SK-N-SH (cell line): Measurements from ENCODE around the gene NCBP3. TPM values are rescaled to one million over a fixed set of nuclear protein-coding genes. Genes with fewer than 3 reads are reported as not detected.

ENCODE experiments used
- CTCF ChIA-PET: fragments of 300-600, 350-600 bp; formaldehyde crosslinking; extraction: SDS; loops from one replicate; lab custom pipeline; 2021; lab: Yijun Ruan, JAX
- POLR2A ChIA-PET: fragments of 350-600 bp; sonication (Branson Sonifier 250); formaldehyde crosslinking; extraction: SDS; loops from one replicate; lab custom pipeline; 2020; ENCODE audit warnings: antibody characterized with exemption, inconsistent platforms; lab: Yijun Ruan, JAX
- DNase-seq: peaks from one replicate; pipeline ENCODE4 v3.0.0; 2012
- H2AFZ ChIP-seq: fragments of 200-600 bp; sonication (generic); 2 replicates; pipeline ENCODE4 v1.8.1; 2016; ENCODE audit warnings: antibody characterized with exemption, mild to moderate bottlenecking, low read depth
- H3F3A ChIP-seq: fragments of 200-600 bp; sonication (generic); replicated peaks from 2 replicates; pipeline ENCODE3; 2016; ENCODE audit warnings: antibody characterized with exemption, mild to moderate bottlenecking; ENCODE audit not compliant: insufficient read depth
- H3K27ac ChIP-seq, 2 experiments: fragments of 200-500 bp in 1 of 2; fragments of 200-600 bp in 1 of 2; sonication (Bioruptor generic) in 1 of 2; sonication (generic), shearing (Covaris generic) in 1 of 2; 2 replicates each; pipeline versions ENCODE4 v1.5.1 to v1.6.1; 2014 to 2016; ENCODE audit warnings: low read depth in 2 of 2, inconsistent platforms in 1 of 2, low read length in 1 of 2, mild to moderate bottlenecking in 1 of 2, mixed read lengths in 1 of 2
- H3K27me3 ChIP-seq: fragments of 200-600 bp; sonication (generic), shearing (Covaris generic); 2 replicates; pipeline ENCODE4 v1.6.1; 2016; ENCODE audit warnings: mixed run types; ENCODE audit not compliant: insufficient read depth
- H3K36me3 ChIP-seq, 2 experiments: fragments of 200-500 bp in 1 of 2; fragments of 200-600 bp in 1 of 2; sonication (Bioruptor generic) in 1 of 2; sonication (generic) in 1 of 2; replicated peaks in 1 of 2; 2 replicates each; pipeline versions ENCODE3 to v1.5.1; 2014 to 2016; ENCODE audit warnings: low read length in 1 of 2, mild to moderate bottlenecking in 1 of 2; ENCODE audit not compliant: insufficient read depth in 2 of 2, control insufficient read depth in 1 of 2
- H3K4me1 ChIP-seq, 2 experiments: fragments of 200-500 bp in 1 of 2; fragments of 200-600 bp in 1 of 2; sonication (Bioruptor generic) in 1 of 2; sonication (generic), shearing (Covaris generic) in 1 of 2; 2 replicates each; pipeline versions ENCODE4 v1.5.1 to v1.6.1; 2014 to 2016; ENCODE audit warnings: low read depth in 1 of 2, low read length in 1 of 2, mixed run types in 1 of 2; ENCODE audit not compliant: insufficient read depth in 2 of 2, control insufficient read depth in 1 of 2
- H3K4me2 ChIP-seq: fragments of 200-600 bp; sonication (generic), shearing (Covaris generic); 2 replicates; pipeline ENCODE4 v1.6.1; 2017; ENCODE audit warnings: mixed run types
- H3K4me3 ChIP-seq, 2 experiments: fragments of 200-500 bp in 1 of 2; fragments of 200-600 bp in 1 of 2; sonication (Bioruptor generic) in 1 of 2; sonication (generic), shearing (Covaris generic) in 1 of 2; 2 replicates each; pipeline versions ENCODE4 v1.5.1 to v1.8.1; 2014 to 2016; ENCODE audit warnings: low read depth in 2 of 2, inconsistent platforms in 1 of 2, low read length in 1 of 2, mild to moderate bottlenecking in 1 of 2, mixed read lengths in 1 of 2, moderate library complexity in 1 of 2
- H3K79me2 ChIP-seq: fragments of 200-600 bp; sonication (generic); 2 replicates; pipeline ENCODE4 v1.8.1; 2017; ENCODE audit warnings: mild to moderate bottlenecking; ENCODE audit not compliant: insufficient read depth
- H3K9ac ChIP-seq: fragments of 200-600 bp; sonication (generic); 2 replicates; pipeline ENCODE4 v1.6.1; 2017; ENCODE audit warnings: mixed run types
- H3K9me2 ChIP-seq: fragments of 200-600 bp; sonication (generic); 2 replicates; pipeline ENCODE4 v1.6.1; 2017; ENCODE audit warnings: mixed run types
- H3K9me3 ChIP-seq: fragments of 200-600 bp; sonication (generic); 2 replicates; pipeline ENCODE4 v1.6.1; 2017; ENCODE audit warnings: mixed run types, mild to moderate bottlenecking, moderate library complexity
- H4K20me1 ChIP-seq: fragments of 200-600 bp; sonication (generic); 2 replicates; pipeline ENCODE4 v1.6.1; 2017; ENCODE audit warnings: mild to moderate bottlenecking, mixed run types; ENCODE audit not compliant: insufficient read depth
- CHD2 ChIP-seq: fragments of 150-350 bp; IDR thresholded peaks from 2 replicates; pipeline ENCODE4 v1.6.1; 2018; ENCODE audit warnings: low read length; ENCODE audit not compliant: partially characterized antibody
- ELF1 ChIP-seq: IDR thresholded peaks from 2 replicates; pipeline ENCODE4 v1.4.0; 2012
- EZH2phosphoT487 ChIP-seq: fragments of 200-600 bp; sonication (generic); IDR thresholded peaks from 2 replicates; pipeline ENCODE4 v1.6.1; 2017; ENCODE audit warnings: low read depth, mixed run types, mild to moderate bottlenecking, antibody characterized with exemption, moderate library complexity, borderline replicate concordance
- FOSL2 ChIP-seq: IDR thresholded peaks from 2 replicates; pipeline ENCODE4 v1.4.0; 2012; ENCODE audit warnings: low read depth, mild to moderate bottlenecking, moderate library complexity, borderline replicate concordance
- FOXJ3 ChIP-seq: sonication (generic); formaldehyde crosslinking; IDR thresholded peaks from 2 replicates; pipeline ENCODE4 v1.5.1; 2020; ENCODE audit warnings: mild to moderate bottlenecking, missing genetic modification reagents
- GABPA ChIP-seq: IDR thresholded peaks from 2 replicates; pipeline ENCODE4 v1.4.0; 2012; ENCODE audit warnings: low read depth, mild to moderate bottlenecking
- GATA2 ChIP-seq: sonication (generic); formaldehyde crosslinking; IDR thresholded peaks from 2 replicates; pipeline ENCODE4 v1.5.0; 2020; ENCODE audit warnings: mild to moderate bottlenecking, missing genetic modification reagents
- MAX ChIP-seq: IDR thresholded peaks from 2 replicates; pipeline ENCODE4 v1.4.0; 2012; ENCODE audit warnings: low read depth
- MEF2A ChIP-seq: IDR thresholded peaks from 2 replicates; pipeline ENCODE4 v1.4.0; 2012; ENCODE audit warnings: low read depth, borderline replicate concordance
- MXI1 ChIP-seq: IDR thresholded peaks from 2 replicates; pipeline ENCODE4 v1.6.1; 2012; ENCODE audit warnings: mild to moderate bottlenecking, low read depth, low read length, improper control_type of control experiment
- NRF1 ChIP-seq: IDR thresholded peaks from 2 replicates; pipeline ENCODE4 v1.6.1; 2012; ENCODE audit warnings: low read depth, mild to moderate bottlenecking, low read length
- PBX3 ChIP-seq: IDR thresholded peaks from 2 replicates; pipeline ENCODE4; 2012
- RCOR1 ChIP-seq: fragments of 150-350 bp; IDR thresholded peaks from 2 replicates; pipeline ENCODE4 v1.6.1; 2017; ENCODE audit warnings: antibody characterized with exemption, low read length
- SIN3A ChIP-seq: IDR thresholded peaks from 2 replicates; pipeline ENCODE4 v1.6.1; 2012; ENCODE audit warnings: low read depth, mild to moderate bottlenecking, low read length, moderate library complexity, borderline replicate concordance
- SMC3 ChIP-seq: IDR thresholded peaks from 2 replicates; pipeline ENCODE4 v1.6.1; 2012; ENCODE audit warnings: low read depth, low read length, improper control_type of control experiment
- USF2 ChIP-seq: fragments of 150-350 bp; IDR thresholded peaks from 2 replicates; pipeline ENCODE4 v1.6.1; 2017; ENCODE audit warnings: antibody characterized with exemption, low read length, low read depth, borderline replicate concordance
- WGBS: methylation state at CpG from one replicate; pipeline ENCODE4 v1.1.6; 2017; ENCODE audit warnings: low lambda C conversion rate; 5-methylcytosine and 5-hydroxymethylcytosine counted together
- polyA plus RNA-seq, 3 experiments: library from polyadenylated mRNA; depleted of rRNA; stranded (reverse); fragments of >200 nt; gene quantifications; 2 replicates each; pipeline ENCODE4 v1.2.3, GENCODE V29; 2012
- TF ChIP-seq, protein P1 (sequence below): fragments of 150-350 bp; IDR thresholded peaks from 2 replicates; pipeline ENCODE4 v1.6.1; 2016; ENCODE audit warnings: mild to moderate bottlenecking, low read depth, low read length
- TF ChIP-seq, protein P2 (sequence below): IDR thresholded peaks from 2 replicates; pipeline ENCODE4 v1.4.0; 2012; ENCODE audit warnings: low read depth, borderline replicate concordance

The NCBP3 gene
- polyA plus RNA-seq, 1 of the 3 experiments (the other 2 are of a cell fraction) = 6.5 TPM

GRCh38 chr17:3768341-3768740 lies 77.7 kb downstream of the NCBP3 start:
- H3K4me2 ChIP-seq = no peak overlapping the region
- no peaks in the 10 kb centered on the region for H3K9me3 ChIP-seq
- H3K36me3 ChIP-seq = no peaks in the 10 kb centered on the region
- no peak overlapping the region for H3K27ac ChIP-seq
- 84% methylated on average over 8 of the region's 9 CpGs for WGBS
- CTCF ChIA-PET = interaction anchor here (1.8 kb wide), 1 partner anchor 31 kb away, joined by 9 read pairs; no protein-coding TSS in a partner anchor
- no peak overlapping the region for H2AFZ ChIP-seq
- H3K9ac ChIP-seq = no peak overlapping the region
- H3K4me1 ChIP-seq = no peaks in the 10 kb centered on the region
- DNase-seq = no peak
- H3K9me2 ChIP-seq = no peaks in the 10 kb centered on the region
- no peaks in the 10 kb centered on the region for H3K79me2 ChIP-seq
- no peaks in the 10 kb centered on the region for H4K20me1 ChIP-seq
- no peaks in the 10 kb centered on the region for H3F3A ChIP-seq
- H3K27me3 ChIP-seq = no peaks in the 10 kb centered on the region
- no peak overlapping the region for H3K4me3 ChIP-seq
- TF ChIP-seq SIN3A (no peak), MAX (no peak), FOXJ3 (no peak), USF2 (no peak), CHD2 (no peak), NRF1 (no peak), FOSL2 (no peak), MEF2A (no peak), MXI1 (no peak), SMC3 (no peak), PBX3 (no peak), GABPA (no peak), GATA2 (no peak), ELF1 (no peak), RCOR1 (no peak), EZH2phosphoT487 (no peak)
- TF ChIP-seq, protein P1, sequence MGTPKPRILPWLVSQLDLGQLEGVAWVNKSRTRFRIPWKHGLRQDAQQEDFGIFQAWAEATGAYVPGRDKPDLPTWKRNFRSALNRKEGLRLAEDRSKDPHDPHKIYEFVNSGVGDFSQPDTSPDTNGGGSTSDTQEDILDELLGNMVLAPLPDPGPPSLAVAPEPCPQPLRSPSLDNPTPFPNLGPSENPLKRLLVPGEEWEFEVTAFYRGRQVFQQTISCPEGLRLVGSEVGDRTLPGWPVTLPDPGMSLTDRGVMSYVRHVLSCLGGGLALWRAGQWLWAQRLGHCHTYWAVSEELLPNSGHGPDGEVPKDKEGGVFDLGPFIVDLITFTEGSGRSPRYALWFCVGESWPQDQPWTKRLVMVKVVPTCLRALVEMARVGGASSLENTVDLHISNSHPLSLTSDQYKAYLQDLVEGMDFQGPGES = no peak
- TF ChIP-seq, protein P2, sequence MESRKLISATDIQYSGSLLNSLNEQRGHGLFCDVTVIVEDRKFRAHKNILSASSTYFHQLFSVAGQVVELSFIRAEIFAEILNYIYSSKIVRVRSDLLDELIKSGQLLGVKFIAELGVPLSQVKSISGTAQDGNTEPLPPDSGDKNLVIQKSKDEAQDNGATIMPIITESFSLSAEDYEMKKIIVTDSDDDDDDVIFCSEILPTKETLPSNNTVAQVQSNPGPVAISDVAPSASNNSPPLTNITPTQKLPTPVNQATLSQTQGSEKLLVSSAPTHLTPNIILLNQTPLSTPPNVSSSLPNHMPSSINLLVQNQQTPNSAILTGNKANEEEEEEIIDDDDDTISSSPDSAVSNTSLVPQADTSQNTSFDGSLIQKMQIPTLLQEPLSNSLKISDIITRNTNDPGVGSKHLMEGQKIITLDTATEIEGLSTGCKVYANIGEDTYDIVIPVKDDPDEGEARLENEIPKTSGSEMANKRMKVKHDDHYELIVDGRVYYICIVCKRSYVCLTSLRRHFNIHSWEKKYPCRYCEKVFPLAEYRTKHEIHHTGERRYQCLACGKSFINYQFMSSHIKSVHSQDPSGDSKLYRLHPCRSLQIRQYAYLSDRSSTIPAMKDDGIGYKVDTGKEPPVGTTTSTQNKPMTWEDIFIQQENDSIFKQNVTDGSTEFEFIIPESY = no peak
- POLR2A ChIA-PET = no interaction called here
